Measurements from ENCODE around the gene ESCO1.

ESCO1 gene

DNA sequence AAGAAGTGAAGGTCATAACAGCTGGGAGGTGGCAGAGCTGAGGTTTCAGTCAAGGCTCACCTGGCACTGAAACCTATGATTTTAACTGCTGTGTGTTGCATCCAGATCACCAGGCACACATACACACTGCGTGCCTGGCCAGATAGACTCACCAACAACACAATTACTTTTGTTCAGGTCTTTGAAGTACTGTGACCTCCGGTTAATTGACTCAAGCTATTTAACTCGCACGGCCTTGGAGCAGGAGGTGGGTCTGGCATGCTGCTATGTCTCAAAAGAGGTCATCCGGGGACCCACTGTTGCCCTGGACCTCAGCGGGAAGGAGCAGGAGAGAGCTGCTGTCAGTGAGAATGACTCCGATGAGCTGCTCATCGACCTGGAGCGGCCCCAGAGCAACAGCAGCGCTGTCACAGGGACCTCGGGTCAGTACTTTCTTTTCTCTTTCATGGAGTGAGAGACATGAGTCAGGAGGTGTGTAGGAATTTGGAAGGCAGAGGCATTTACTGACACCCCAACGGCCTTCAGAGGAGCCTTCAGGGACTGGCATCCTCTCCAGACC lies 104.1 kb downstream of the ESCO1 start:
- in situ Hi-C loops (cut with MboI; ENCODE audit: low sequenced_read_pairs, unreplicated experiment), result no loop called here
- TF ChIP-seq, protein P1, sequence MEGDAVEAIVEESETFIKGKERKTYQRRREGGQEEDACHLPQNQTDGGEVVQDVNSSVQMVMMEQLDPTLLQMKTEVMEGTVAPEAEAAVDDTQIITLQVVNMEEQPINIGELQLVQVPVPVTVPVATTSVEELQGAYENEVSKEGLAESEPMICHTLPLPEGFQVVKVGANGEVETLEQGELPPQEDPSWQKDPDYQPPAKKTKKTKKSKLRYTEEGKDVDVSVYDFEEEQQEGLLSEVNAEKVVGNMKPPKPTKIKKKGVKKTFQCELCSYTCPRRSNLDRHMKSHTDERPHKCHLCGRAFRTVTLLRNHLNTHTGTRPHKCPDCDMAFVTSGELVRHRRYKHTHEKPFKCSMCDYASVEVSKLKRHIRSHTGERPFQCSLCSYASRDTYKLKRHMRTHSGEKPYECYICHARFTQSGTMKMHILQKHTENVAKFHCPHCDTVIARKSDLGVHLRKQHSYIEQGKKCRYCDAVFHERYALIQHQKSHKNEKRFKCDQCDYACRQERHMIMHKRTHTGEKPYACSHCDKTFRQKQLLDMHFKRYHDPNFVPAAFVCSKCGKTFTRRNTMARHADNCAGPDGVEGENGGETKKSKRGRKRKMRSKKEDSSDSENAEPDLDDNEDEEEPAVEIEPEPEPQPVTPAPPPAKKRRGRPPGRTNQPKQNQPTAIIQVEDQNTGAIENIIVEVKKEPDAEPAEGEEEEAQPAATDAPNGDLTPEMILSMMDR (IDR thresholded peaks at IDR 0.05; ENCODE audit: borderline replicate concordance, control extremely low read depth, extremely low read depth, insufficient read depth, missing control alignments), result no peak
- DNase-seq (ENCODE audit: low spot score), result no peak

DNA sequence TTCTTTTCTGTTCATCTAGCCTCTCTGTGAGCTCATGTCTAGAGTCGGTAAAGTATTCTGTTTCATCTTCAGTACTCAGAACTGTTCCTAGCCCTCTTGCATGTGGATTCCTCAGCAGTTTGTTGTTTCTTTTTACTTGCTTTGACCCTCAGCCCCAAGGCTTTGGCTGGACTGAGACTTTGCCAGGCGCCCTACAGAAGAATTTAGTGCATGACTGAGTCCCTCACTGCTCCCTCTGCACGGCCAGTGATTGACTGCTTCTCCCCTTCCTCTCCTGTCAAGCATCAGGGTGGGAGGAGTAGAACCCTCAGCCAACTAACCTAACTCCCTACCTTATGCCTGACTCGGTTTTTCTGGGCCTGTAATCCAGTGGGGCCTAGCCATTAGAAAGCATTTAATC lies 109.8 kb downstream of the ESCO1 start:
- DNase-seq (ENCODE audit: low spot score), result no peak
- TF ChIP-seq, protein P1 (IDR thresholded peaks at IDR 0.05; ENCODE audit: borderline replicate concordance, control extremely low read depth, extremely low read depth, insufficient read depth, missing control alignments), result no peak
- in situ Hi-C loops (cut with MboI; ENCODE audit: low sequenced_read_pairs, unreplicated experiment), result no loop called here

DNA sequence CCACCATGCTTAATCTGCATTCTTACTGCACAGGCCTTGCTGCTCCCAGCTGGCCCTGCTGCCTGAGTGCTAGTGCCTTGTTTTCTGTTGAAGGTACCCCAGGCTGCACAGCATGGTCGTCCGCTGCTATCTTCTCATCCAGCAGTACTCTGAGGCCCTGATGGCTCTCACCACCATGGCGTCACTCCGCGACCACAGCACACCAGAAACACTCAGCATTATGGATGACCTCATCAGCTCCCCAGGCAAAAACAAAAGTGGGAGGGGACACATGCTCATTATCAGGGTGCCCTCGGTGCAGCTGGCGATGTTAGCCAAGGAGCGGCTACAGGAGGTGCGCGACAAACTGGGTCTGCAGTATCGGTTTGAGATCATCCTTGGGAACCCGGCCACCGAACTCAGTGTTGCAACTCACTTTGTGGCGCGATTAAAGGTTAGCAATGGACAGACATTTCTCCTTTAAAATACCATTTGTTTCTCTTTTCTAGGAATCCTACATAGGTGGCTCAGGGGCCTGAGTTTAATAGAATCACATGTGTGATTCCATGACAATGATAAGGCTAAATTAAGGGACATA lies 110.5 kb downstream of the ESCO1 start:
- in situ Hi-C loops (cut with MboI; ENCODE audit: low sequenced_read_pairs, unreplicated experiment), result no loop called here
- TF ChIP-seq, protein P1 (IDR thresholded peaks at IDR 0.05; ENCODE audit: borderline replicate concordance, control extremely low read depth, extremely low read depth, insufficient read depth, missing control alignments), result no peak
- no peak for DNase-seq (ENCODE audit: low spot score)

- TF ChIP-seq, protein P1 (IDR thresholded peaks at IDR 0.05; ENCODE audit: borderline replicate concordance, control extremely low read depth, extremely low read depth, insufficient read depth, missing control alignments), result peak; percentile 73
- in situ Hi-C loops (cut with MboI; ENCODE audit: low sequenced_read_pairs, unreplicated experiment), result no loop called here
- peak; percentile 74 for DNase-seq (ENCODE audit: low spot score)
Observed at GRCh38 chr18:21489119-21489750, 111.3 kb downstream of the ESCO1 start.

DNA sequence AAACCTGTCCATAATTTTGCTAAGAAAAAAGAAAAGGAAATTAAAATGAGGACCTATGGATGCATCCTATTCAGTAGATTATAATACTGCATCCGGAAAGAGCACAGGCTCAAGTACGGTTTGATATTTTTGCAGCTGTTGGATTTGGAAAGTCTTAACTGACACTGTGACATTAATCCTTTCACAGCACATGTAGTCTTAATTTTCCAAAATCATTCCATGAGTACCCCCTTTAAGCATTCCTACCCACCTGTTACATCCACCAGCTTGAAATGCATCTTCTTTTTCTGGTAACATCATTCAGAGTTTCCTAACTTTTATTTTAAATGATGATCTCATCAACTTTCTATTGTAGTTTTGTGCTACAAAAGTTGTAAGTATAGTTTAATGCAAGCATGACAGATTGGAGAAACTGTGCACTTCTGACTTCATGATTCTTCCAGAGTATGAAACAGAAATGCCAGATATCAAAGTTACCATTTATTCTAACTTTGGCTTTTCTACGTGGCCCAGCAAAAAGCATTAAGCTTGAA lies 113.5 kb downstream of the ESCO1 start:
- TF ChIP-seq, protein P1 (IDR thresholded peaks at IDR 0.05; ENCODE audit: borderline replicate concordance, control extremely low read depth, extremely low read depth, insufficient read depth, missing control alignments), result no peak
- in situ Hi-C loops (cut with MboI; ENCODE audit: low sequenced_read_pairs, unreplicated experiment), result no loop called here

DNA sequence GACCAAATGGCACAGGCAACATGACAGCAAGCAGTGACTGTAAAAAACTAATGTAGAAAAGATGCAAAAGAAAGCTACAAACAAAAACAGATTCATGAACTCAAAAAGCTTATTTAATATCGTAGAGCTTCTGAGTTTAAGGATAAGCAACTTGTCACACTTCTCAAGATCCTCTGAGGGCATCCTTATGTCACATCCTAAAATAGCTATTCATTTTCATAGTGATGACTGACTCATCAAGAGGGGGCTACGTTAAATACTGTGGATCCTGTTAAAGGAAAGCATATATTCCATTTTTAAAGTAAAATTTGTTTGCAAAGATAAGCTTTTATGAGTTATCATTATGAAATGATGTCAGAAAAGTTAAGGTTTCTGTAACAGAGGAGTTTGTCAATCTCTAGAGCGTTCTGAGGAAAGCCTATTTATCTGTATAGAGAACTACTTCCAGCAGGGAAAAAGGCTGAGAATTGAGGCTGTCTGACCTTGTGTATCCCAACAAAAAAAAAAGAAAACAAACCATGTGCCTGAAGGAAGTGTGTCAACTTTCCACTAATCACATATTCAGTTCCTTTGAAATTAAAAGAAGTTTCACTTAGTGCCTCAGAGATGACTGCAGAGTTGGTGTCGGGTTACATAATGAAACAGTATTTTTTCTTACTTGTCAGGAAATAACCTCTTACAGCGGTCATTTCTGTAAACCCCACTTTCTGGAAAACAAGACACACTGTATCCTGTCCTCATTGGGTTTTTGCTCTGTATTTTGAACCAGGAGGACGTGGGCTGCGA lies 115.5 kb downstream of the ESCO1 start:
- TF ChIP-seq, protein P1 (IDR thresholded peaks at IDR 0.05; ENCODE audit: borderline replicate concordance, control extremely low read depth, extremely low read depth, insufficient read depth, missing control alignments), result no peak
- DNase-seq (ENCODE audit: low spot score), result no peak
- in situ Hi-C loops (cut with MboI; ENCODE audit: low sequenced_read_pairs, unreplicated experiment), result no loop called here

More for the DNA sequence above, 113.5 kb downstream of the ESCO1 start:
- no peak for DNase-seq (ENCODE audit: low spot score)

Data from GM13976 (cell line).